ENCODE results near the gene EPHB1.

DNA sequence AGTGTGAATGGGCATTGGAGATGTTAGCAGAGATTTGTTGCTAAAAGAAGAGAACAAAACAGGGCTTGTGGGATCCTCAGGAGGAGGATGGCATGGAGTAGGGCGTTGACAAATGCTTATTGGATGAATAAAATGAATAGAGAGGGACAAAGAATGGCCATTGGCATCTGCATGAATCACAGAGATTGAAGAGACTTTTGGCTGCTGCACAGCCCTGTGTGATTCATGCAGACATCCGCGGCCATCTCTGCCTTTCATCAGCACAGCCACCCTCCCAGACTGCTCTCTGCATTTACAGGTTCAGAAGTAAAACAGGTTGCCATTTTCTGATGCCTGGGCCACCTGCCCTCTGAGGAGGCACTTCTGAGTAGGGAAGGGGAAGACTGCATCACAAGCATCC lies 397.9 kb downstream of the EPHB1 start:
- TF ChIP-seq, protein P1, sequence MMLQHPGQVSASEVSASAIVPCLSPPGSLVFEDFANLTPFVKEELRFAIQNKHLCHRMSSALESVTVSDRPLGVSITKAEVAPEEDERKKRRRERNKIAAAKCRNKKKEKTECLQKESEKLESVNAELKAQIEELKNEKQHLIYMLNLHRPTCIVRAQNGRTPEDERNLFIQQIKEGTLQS (IDR thresholded peaks at IDR 0.05), result no peak
- TF ChIP-seq CTCF (IDR thresholded peaks at IDR 0.05 in 2 of 3, conservative IDR thresholded peaks at IDR 0.05 in 1 of 3; ENCODE audit: borderline replicate concordance in 1 of 3, insufficient read depth in 1 of 3, low read depth in 2 of 3, low read length in 2 of 3) (no peak), TCF7L2 (IDR thresholded peaks at IDR 0.05; ENCODE audit: borderline replicate concordance, extremely low read depth, insufficient read depth, insufficient read length) (no peak), SRF (IDR thresholded peaks at IDR 0.05; ENCODE audit: low read depth) (no peak), POLR2A (IDR thresholded peaks at IDR 0.05; ENCODE audit: borderline replicate concordance, extremely low read depth, insufficient read depth, insufficient read length) (no peak), CBX3 (IDR thresholded peaks at IDR 0.05; ENCODE audit: low read depth) (no peak), EZH2 (IDR thresholded peaks at IDR 0.05) (no peak), REST (IDR thresholded peaks at IDR 0.05; ENCODE audit: low read depth) (no peak), POLR2AphosphoS5 (IDR thresholded peaks at IDR 0.05; ENCODE audit: low read depth, low read length) (no peak)

All from HCT116 (cell line).